Activated gamma-delta T cell treated with Interleukin-2 at 50 U/mL for 16 hours (primary cell): ENCODE results near the gene FNBP1.

Experiments used
- DNase-seq: peaks from one replicate; pipeline ENCODE4 v3.0.0-alpha.2; 2020

FNBP1 gene

GRCh38 chr9:129888293-129889121 lies 154.5 kb downstream of the FNBP1 start:
- peak; percentile 93 for DNase-seq

- peak; percentile 51 for DNase-seq
These were observed 155.4 kb downstream of the FNBP1 start for GRCh38 chr9:129887334-129888292.

GRCh38 chr9:129886226-129887174 lies 156.5 kb downstream of the FNBP1 start:
- peak; percentile 54 for DNase-seq

GRCh38 chr9:129885670-129886106 lies 157.3 kb downstream of the FNBP1 start:
- peak; percentile 92 for DNase-seq

- no peak for DNase-seq
These were observed 157.8 kb downstream of the FNBP1 start for GRCh38 chr9:129885018-129885669.

- peak; percentile 97 for DNase-seq
These were observed 158.6 kb downstream of the FNBP1 start for GRCh38 chr9:129884220-129885017.

GRCh38 chr9:129881547-129882324 lies 161.3 kb downstream of the FNBP1 start:
- no peak for DNase-seq

GRCh38 chr9:129880654-129881546 lies 162.1 kb downstream of the FNBP1 start:
- DNase-seq = no peak

- no peak for DNase-seq
These were observed 162.9 kb downstream of the FNBP1 start for GRCh38 chr9:129879991-129880653.

- no peak for DNase-seq
These were observed 163.8 kb downstream of the FNBP1 start for GRCh38 chr9:129879103-129879699.

- no peak for DNase-seq
These were observed 164.7 kb downstream of the FNBP1 start for GRCh38 chr9:129878291-129878690.

- DNase-seq = no peak
These were observed 166.2 kb downstream of the FNBP1 start for GRCh38 chr9:129876815-129877214.

GRCh38 chr9:129875687-129876395 lies 167.1 kb downstream of the FNBP1 start:
- DNase-seq = no peak

GRCh38 chr9:129875181-129875611 lies 167.8 kb downstream of the FNBP1 start:
- DNase-seq = no peak

- no peak for DNase-seq
These were observed 168.5 kb downstream of the FNBP1 start for GRCh38 chr9:129874261-129875101.

- no peak for DNase-seq
These were observed 169.3 kb downstream of the FNBP1 start for GRCh38 chr9:129873563-129874190.
